ENCODE data around the gene KRTAP4-5.
"Not testable (repeated sequence)": the region's sequence is repeated elsewhere in the genome, so short reads cannot be mapped to it uniquely, and the experiment has no call there.

Gene KRTAP4-5

GRCh38 chr17:41123292-41123990, 26.2 kb downstream of the KRTAP4-5 start:
- not testable (repeated sequence) for H3K27me3 ChIP-seq (ENCODE audit: insufficient read depth, low read length); H3K9me3 ChIP-seq (ENCODE audit: insufficient read depth, low read depth, low read length); H3K9ac ChIP-seq (ENCODE audit: low read depth, low read length); H3K36me3 ChIP-seq (ENCODE audit: insufficient read depth, low read length); H3K27ac ChIP-seq (ENCODE audit: low read depth, low read length); H3K4me3 ChIP-seq (ENCODE audit: low read length); H3K4me1 ChIP-seq (ENCODE audit: insufficient read depth, low read length)
- 86% methylated on average over 12 of the region's 12 CpGs for WGBS

DNA sequence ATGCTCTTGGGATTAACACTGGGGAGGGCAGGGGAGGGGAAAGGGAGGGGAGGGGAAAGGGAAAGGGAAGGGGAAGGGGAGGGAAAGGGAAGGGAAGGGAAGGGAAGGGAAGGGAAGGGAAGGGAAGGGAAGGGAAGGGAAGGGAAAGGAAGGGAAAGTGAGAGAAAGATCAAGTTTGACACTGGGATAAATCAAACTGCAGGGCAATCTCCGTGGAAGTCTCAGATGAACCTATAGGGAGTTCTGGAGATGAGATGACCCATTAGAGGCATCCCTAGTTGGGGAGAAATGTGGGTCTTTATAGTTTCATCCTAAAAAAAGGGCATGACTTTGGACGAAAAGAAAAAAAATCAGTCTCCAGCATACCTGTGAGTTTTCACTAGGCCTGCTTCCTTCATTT, 27.9 kb downstream of the KRTAP4-5 start:
- H3K9ac ChIP-seq (ENCODE audit: low read depth, low read length), result no peak overlapping the region
- peaks cover 5% of the 10 kb centered on the region; the same call in 1 of the 2 replicates for H3K9me3 ChIP-seq (ENCODE audit: insufficient read depth, low read depth, low read length)
- H3K36me3 ChIP-seq (ENCODE audit: insufficient read depth, low read length), result no peaks in the 10 kb centered on the region
- no peaks in the 10 kb centered on the region for H3K4me1 ChIP-seq (ENCODE audit: insufficient read depth, low read length)
- no peak overlapping the region for H3K27ac ChIP-seq (ENCODE audit: low read depth, low read length)
- no peak overlapping the region for H3K4me3 ChIP-seq (ENCODE audit: low read length)
- 91% methylated on average over 2 of the region's 2 CpGs for WGBS
- H3K27me3 ChIP-seq (ENCODE audit: insufficient read depth, low read length), result no peaks in the 10 kb centered on the region

DNA sequence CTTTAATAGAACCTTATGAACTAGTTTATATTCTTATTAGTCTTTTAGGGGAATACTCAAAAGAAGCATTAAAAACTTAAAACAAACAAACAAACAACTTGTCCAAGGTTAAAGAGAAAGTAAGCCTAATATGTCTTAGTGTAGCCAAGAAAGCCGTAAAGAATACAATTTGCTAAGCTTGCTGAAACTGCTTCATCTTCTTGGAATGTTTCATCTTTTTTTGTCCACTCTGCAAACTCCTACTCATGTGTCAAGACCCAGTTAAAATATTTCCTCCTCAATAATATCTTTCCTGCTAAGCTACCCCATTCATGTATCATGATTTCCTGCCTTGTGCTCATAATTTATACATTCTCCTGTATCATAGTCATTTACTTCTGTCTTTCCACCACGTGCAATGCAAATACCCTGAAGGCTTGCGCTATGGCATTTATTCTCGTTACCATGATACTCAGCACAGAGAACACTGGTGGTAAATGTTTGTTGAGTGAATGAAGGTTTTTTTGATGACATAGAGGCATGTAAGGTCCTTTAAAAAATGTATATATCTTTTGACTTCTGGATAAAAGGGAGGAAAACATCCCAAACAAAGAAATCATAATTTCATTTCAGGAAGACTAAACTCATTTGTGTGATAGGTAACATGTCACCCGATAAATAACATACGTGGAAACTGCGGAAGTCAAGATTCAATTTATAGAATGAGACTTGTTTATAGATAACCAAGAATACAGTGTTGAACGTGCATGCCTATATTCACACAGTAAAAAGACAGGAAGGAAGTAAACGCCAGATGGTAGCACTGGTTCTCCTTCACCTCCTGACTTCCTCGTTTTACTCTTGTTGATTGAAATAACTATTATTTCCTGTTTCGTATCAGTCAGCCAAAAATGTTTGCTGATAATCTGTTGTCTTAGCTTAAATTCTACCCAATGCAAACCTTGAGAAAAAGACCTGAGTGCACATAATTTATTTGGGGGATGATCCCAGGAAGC, 29.6 kb downstream of the KRTAP4-5 start:
- H3K27ac ChIP-seq (ENCODE audit: low read depth, low read length); H3K27me3 ChIP-seq (ENCODE audit: insufficient read depth, low read length); H3K9ac ChIP-seq (ENCODE audit: low read depth, low read length); H3K36me3 ChIP-seq (ENCODE audit: insufficient read depth, low read length); H3K4me3 ChIP-seq (ENCODE audit: low read length); H3K4me1 ChIP-seq (ENCODE audit: insufficient read depth, low read length); H3K9me3 ChIP-seq (ENCODE audit: insufficient read depth, low read depth, low read length): not testable (repeated sequence)
- 89% methylated on average over 10 of the region's 11 CpGs for WGBS

GRCh38 chr17:41118721-41119120, 30.9 kb downstream of the KRTAP4-5 start:
- no peaks in the 10 kb centered on the region for H3K4me1 ChIP-seq (ENCODE audit: insufficient read depth, low read length)
- WGBS, result 95% methylated on average over 4 of the region's 4 CpGs
- no peak overlapping the region for H3K4me3 ChIP-seq (ENCODE audit: low read length)
- H3K9ac ChIP-seq (ENCODE audit: low read depth, low read length), result no peak overlapping the region
- no peaks in the 10 kb centered on the region for H3K36me3 ChIP-seq (ENCODE audit: insufficient read depth, low read length)
- H3K9me3 ChIP-seq (ENCODE audit: insufficient read depth, low read depth, low read length), result peaks cover 7% of the 10 kb centered on the region; the same call in 1 of the 2 replicates
- H3K27ac ChIP-seq (ENCODE audit: low read depth, low read length), result no peak overlapping the region
- no peaks in the 10 kb centered on the region for H3K27me3 ChIP-seq (ENCODE audit: insufficient read depth, low read length)

DNA sequence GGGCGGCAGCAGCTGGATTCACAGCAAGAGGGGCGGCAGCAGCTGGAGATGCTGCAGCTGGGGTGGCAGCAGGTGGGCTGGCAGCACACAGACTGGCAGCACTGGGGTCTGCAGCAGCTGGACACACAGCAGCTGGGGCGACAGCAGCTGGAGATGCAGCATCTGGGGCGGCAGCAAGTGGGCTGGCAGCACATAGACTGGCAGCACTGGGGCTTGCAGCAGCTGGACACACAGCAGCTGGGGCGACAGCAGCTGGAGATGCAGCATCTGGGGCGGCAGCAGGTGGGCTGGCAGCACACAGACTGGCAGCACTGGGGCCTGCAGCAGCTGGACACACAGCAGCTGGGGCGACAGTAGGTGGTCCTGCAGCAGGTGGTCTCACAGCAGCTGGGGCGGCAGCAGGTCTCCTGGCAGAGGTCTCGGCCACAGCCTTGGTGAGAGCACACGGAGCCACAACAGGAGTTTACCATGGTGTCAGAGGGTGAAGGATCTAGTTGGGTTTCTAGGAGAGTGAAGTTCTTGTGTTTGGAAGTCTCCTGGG, 31.7 kb downstream of the KRTAP4-5 start, which contains the start of gene KRTAP4-11:
Gene KRTAP4-11 (minus strand): TSS at position 528 of the 541 bp plus-strand sequence. CDS start 58 bp downstream, at position 470.
- H3K27ac ChIP-seq (ENCODE audit: low read depth, low read length); H3K4me1 ChIP-seq (ENCODE audit: insufficient read depth, low read length); H3K36me3 ChIP-seq (ENCODE audit: insufficient read depth, low read length); H3K4me3 ChIP-seq (ENCODE audit: low read length); H3K27me3 ChIP-seq (ENCODE audit: insufficient read depth, low read length); H3K9ac ChIP-seq (ENCODE audit: low read depth, low read length): not testable (repeated sequence)
- peaks cover 10% of the 10 kb centered on the region for H3K9me3 ChIP-seq (ENCODE audit: insufficient read depth, low read depth, low read length)
- 87% methylated on average over 10 of the region's 10 CpGs for WGBS

DNA sequence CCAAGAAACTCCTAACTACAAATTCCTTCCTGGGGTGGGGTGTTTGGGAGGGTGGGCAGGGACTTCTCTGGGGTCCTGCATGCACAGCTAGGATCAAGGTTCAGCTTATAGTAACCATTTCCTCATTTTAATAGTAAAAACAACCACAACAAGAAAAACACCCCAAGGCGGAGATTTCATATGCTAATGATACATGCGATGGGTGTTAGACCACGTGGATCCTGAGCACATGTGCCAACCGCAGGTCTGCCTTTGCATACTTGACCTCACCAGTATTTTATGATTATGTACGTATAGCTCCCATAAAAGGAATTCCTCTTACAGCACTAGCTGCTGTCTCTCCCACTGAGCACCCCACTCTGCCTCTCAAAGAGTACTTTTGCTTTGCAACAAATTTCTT, 33.3 kb downstream of the KRTAP4-5 start:
- Histone ChIP-seq H3K4me1 (ENCODE audit: insufficient read depth, low read length) (no peaks in the 10 kb centered on the region), H3K9ac (ENCODE audit: low read depth, low read length) (no peak overlapping the region), H3K27me3 (ENCODE audit: insufficient read depth, low read length) (no peaks in the 10 kb centered on the region), H3K27ac (ENCODE audit: low read depth, low read length) (no peak overlapping the region), H3K9me3 (ENCODE audit: insufficient read depth, low read depth, low read length) (peaks cover 24% of the 10 kb centered on the region), H3K36me3 (ENCODE audit: insufficient read depth, low read length) (no peaks in the 10 kb centered on the region), H3K4me3 (ENCODE audit: low read length) (no peak overlapping the region)
- WGBS, result 87% methylated on average over 5 of the region's 5 CpGs

- Histone ChIP-seq H3K9ac (ENCODE audit: low read depth, low read length) (no peak overlapping the region), H3K27ac (ENCODE audit: low read depth, low read length) (no peak overlapping the region), H3K27me3 (ENCODE audit: insufficient read depth, low read length) (no peaks in the 10 kb centered on the region), H3K4me1 (ENCODE audit: insufficient read depth, low read length) (peaks cover 21% of the 10 kb centered on the region), H3K9me3 (ENCODE audit: insufficient read depth, low read depth, low read length) (peaks cover 33% of the 10 kb centered on the region), H3K36me3 (ENCODE audit: insufficient read depth, low read length) (no peaks in the 10 kb centered on the region), H3K4me3 (ENCODE audit: low read length) (no peak overlapping the region)
- WGBS, result 91% methylated on average over 1 of the region's 2 CpGs
Observed at GRCh38 chr17:41111151-41111885, 38.3 kb downstream of the KRTAP4-5 start.

DNA sequence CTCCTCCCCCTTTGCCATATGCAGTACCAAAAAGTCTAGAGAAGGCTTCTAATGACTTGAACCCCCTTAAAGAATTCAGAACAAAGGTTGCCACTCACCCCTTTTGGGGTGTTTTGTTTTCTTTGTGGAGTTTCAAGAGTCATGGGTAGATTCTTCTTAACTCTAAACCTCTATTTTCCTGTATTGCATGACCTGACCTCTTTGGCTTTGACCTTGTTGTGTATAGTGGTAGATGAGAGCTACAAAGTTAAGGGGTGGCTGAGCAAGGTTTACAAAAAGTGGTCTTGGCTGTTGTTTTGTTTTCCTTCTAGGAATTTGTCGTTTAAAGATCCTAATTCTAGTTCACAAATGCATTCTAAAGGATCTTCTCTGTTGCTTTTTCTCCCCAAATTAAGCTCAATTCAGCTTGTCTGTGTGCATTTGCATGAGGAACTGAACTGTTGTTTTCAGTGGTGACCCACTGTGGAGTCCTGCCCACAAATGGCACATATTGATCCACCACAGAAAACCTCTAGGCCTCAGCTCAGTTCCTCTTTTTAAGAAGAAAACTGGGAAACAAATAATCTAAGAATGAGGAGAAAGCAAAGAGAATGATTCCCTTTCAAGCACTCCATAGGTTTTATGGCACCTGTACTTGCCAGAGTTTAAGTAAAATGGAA, 40.8 kb downstream of the KRTAP4-5 start:
- not testable (repeated sequence) for H3K4me3 ChIP-seq (ENCODE audit: low read length); H3K36me3 ChIP-seq (ENCODE audit: insufficient read depth, low read length); H3K9ac ChIP-seq (ENCODE audit: low read depth, low read length); H3K27ac ChIP-seq (ENCODE audit: low read depth, low read length); H3K27me3 ChIP-seq (ENCODE audit: insufficient read depth, low read length)
- peaks cover 21% of the 10 kb centered on the region for H3K4me1 ChIP-seq (ENCODE audit: insufficient read depth, low read length)
- peaks cover 30% of the 10 kb centered on the region for H3K9me3 ChIP-seq (ENCODE audit: insufficient read depth, low read depth, low read length)
- WGBS, result 40% methylated on average over 1 of the region's 1 CpG

DNA sequence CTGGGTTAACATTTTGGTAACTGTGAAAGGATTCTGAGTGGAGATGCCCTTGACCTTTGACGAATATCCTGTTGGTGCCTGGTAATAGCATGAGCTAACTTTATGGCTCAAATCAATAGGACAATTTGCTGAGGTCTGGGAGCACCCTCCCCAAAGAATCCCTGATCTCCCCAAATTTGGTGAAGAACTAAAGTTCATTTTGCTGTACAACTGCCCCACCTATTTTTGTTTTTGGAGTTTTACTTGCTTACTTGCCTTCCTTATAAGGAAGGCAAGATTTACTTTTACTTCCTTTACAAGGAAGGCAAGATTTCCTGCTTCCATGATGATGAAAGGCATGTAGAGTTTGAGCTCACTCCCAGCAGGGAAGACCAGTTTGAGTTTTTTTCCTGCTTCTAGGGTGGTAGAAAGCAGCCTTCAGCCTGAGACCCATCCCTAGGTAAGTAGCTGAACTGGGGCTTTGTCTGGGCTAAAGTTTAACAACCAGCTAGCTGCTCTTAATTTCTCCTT, 41.6 kb downstream of the KRTAP4-5 start:
- Histone ChIP-seq H3K4me1 (ENCODE audit: insufficient read depth, low read length) (peaks cover 21% of the 10 kb centered on the region), H3K36me3 (ENCODE audit: insufficient read depth, low read length) (no peaks in the 10 kb centered on the region), H3K27me3 (ENCODE audit: insufficient read depth, low read length) (no peaks in the 10 kb centered on the region), H3K27ac (ENCODE audit: low read depth, low read length) (peak overlapping the region; percentile 41; the same call in 1 of the 2 replicates), H3K9ac (ENCODE audit: low read depth, low read length) (no peak overlapping the region), H3K4me3 (ENCODE audit: low read length) (no peak overlapping the region), H3K9me3 (ENCODE audit: insufficient read depth, low read depth, low read length) (peaks cover 26% of the 10 kb centered on the region)
- 100% methylated on average over 1 of the region's 1 CpG for WGBS

DNA sequence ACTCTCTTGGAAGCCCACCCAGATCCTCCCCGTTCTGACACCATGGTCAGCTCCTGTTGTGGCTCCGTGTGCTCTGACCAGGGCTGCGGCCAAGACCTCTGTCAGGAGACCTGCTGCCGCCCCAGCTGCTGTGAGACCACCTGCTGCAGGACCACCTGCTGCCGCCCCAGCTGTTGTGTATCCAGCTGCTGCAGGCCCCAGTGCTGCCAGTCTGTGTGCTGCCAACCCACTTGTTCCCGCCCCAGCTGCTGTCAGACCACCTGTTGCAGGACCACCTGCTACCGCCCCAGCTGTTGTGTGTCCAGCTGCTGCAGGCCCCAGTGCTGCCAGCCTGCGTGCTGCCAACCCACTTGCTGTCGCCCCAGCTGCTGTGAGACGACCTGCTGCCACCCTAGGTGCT, 44.3 kb downstream of the KRTAP4-5 start, which contains the start of gene KRTAP4-9:
Gene KRTAP4-9 (plus strand): TSS at position 43 of the 400 bp plus-strand sequence. CDS start 0 bp downstream, at position 43.
- not testable (repeated sequence) for H3K27me3 ChIP-seq (ENCODE audit: insufficient read depth, low read length); H3K4me3 ChIP-seq (ENCODE audit: low read length); H3K9ac ChIP-seq (ENCODE audit: low read depth, low read length); H3K36me3 ChIP-seq (ENCODE audit: insufficient read depth, low read length); H3K9me3 ChIP-seq (ENCODE audit: insufficient read depth, low read depth, low read length); H3K27ac ChIP-seq (ENCODE audit: low read depth, low read length)
- 87% methylated on average over 10 of the region's 10 CpGs for WGBS
- peaks cover 21% of the 10 kb centered on the region for H3K4me1 ChIP-seq (ENCODE audit: insufficient read depth, low read length)
